Measurements from ENCODE around the gene FAM171A1. TPM values are rescaled to one million over a fixed set of nuclear protein-coding genes. Genes with fewer than 3 reads are reported as not detected.

The FAM171A1 gene
- total and polyA plus RNA-seq, 2 donors (not counting 3 experiments of a cell fraction or from before 2014, with no cell fraction given), result 56.3 to 75.8 TPM

DNA sequence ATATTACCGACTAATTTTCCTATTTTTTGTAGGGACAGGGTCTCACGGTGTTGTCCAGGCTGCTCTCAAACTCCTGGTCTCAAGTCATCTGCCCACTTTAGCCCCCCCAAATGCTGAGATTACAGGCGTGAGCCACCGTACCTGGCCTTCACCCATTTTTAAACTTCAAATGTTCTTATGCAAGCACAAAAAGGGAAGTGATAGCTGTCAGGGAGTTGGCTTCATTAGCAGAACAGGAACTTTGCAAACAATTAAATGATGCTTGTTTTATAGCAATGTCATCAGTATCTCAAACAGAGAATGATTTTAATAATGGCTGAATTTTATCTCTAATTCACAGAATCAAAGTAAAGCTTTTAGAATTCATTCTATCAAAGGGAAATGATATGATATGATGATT, 49.8 kb upstream of the FAM171A1 start:
- no peaks in the 10 kb centered on the region for H3K79me2 ChIP-seq (ENCODE audit: control insufficient read depth, insufficient read depth, low read length)
- no peaks in the 10 kb centered on the region for H3K9me1 ChIP-seq (replicated peaks; ENCODE audit: control insufficient read depth, extremely low read depth, insufficient read depth, low read length)
- H3K36me3 ChIP-seq (ENCODE audit: control insufficient read depth in 2 of 2, extremely low read depth in 1 of 2, insufficient read depth in 2 of 2, low read length in 2 of 2), result no peaks in the 10 kb centered on the region
- dilution Hi-C loops (cut with MboI; ENCODE audit: extremely low pct_ligation_motif_present, low sequenced_read_pairs), result no loop called here
- peaks cover 0 to 2% of the 10 kb centered on the region in 2 experiments for H3K27me3 ChIP-seq (ENCODE audit: control insufficient read depth in 2 of 2, insufficient read depth in 2 of 2, low read length in 2 of 2)
- POLR2A ChIA-PET, result no interaction called here
- DNase-seq (ENCODE audit: low read depth, low spot score) (no peak), FAIRE-seq (no peak)
- intact Hi-C loops (cut with micrococcal nuclease), result no loop called here
- H4K20me1 ChIP-seq (replicated peaks; ENCODE audit: control insufficient read depth, extremely low read depth, insufficient read depth, low read length), result no peaks in the 10 kb centered on the region
- CTCF ChIA-PET, result interaction anchor here (0.9 to 2.7 kb wide), 4 partner anchors 12 to 50 kb away, joined by 3 to 7 read pairs (median 4); partner anchors contain the start of gene FAM171A1
- H3K4me3 ChIP-seq (replicated peaks in 1 of 3; ENCODE audit: insufficient read depth in 1 of 3, low read depth in 1 of 3, low read length in 3 of 3), result no peak overlapping the region
- H3K27ac ChIP-seq (ENCODE audit: insufficient read depth, low read depth, low read length), result no peak overlapping the region
- no peak for TF ChIP-seq JUN (IDR thresholded peaks at IDR 0.05; ENCODE audit: borderline replicate concordance, insufficient read depth, insufficient read length, low read depth)
- TF ChIP-seq, protein P1, sequence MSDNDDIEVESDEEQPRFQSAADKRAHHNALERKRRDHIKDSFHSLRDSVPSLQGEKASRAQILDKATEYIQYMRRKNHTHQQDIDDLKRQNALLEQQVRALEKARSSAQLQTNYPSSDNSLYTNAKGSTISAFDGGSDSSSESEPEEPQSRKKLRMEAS (IDR thresholded peaks at IDR 0.05; ENCODE audit: insufficient read depth, insufficient read length), result no peak
- no peak for TF ChIP-seq POLR2AphosphoS5 (IDR thresholded peaks at IDR 0.05; ENCODE audit: insufficient read depth, low read depth, low read length)
- no peak for TF ChIP-seq FOS (IDR thresholded peaks at IDR 0.05; ENCODE audit: borderline replicate concordance, insufficient read depth, low read length)
- no peak for TF ChIP-seq EZH2 (IDR thresholded peaks at IDR 0.05; ENCODE audit: borderline replicate concordance, low read depth, low read length, severe bottlenecking)
- TF ChIP-seq POLR2A (IDR thresholded peaks at IDR 0.05; ENCODE audit: low read depth, low read length), result no peak
- no peak for TF ChIP-seq MYC (IDR thresholded peaks at IDR 0.05; ENCODE audit: low read depth, low read length)
- TF ChIP-seq, protein P2, sequence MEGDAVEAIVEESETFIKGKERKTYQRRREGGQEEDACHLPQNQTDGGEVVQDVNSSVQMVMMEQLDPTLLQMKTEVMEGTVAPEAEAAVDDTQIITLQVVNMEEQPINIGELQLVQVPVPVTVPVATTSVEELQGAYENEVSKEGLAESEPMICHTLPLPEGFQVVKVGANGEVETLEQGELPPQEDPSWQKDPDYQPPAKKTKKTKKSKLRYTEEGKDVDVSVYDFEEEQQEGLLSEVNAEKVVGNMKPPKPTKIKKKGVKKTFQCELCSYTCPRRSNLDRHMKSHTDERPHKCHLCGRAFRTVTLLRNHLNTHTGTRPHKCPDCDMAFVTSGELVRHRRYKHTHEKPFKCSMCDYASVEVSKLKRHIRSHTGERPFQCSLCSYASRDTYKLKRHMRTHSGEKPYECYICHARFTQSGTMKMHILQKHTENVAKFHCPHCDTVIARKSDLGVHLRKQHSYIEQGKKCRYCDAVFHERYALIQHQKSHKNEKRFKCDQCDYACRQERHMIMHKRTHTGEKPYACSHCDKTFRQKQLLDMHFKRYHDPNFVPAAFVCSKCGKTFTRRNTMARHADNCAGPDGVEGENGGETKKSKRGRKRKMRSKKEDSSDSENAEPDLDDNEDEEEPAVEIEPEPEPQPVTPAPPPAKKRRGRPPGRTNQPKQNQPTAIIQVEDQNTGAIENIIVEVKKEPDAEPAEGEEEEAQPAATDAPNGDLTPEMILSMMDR (IDR thresholded peaks at IDR 0.05; ENCODE audit: extremely low read depth in 1 of 2, insufficient read depth in 1 of 2, low read depth in 1 of 2, low read length in 2 of 2), result no peak
- TF ChIP-seq GATA2 (IDR thresholded peaks at IDR 0.05; ENCODE audit: insufficient read depth, insufficient read length, low read depth, low read length), result no peak
- BruUV-seq (replicated peaks), result no TSS peak
- no peak overlapping the region for H2AFZ ChIP-seq (ENCODE audit: low read depth, low read length)
- H3K4me2 ChIP-seq (ENCODE audit: insufficient read depth, low read length), result no peak overlapping the region
- H3K9me3 ChIP-seq (replicated peaks; ENCODE audit: control insufficient read depth, insufficient read depth, low read length), result no peaks in the 10 kb centered on the region
- H3K9ac ChIP-seq (replicated peaks; ENCODE audit: extremely low read depth, insufficient read depth, low read length), result no peak overlapping the region
- no peaks in the 10 kb centered on the region for H3K4me1 ChIP-seq (ENCODE audit: control insufficient read depth, extremely low read depth, insufficient read depth, low read length)

All from endothelial cell of umbilical vein (primary cell).